ENCODE measurements around the gene DPYD.

DPYD gene

GRCh38 chr1:97936976-97937375 is 16.1 kb upstream of the DPYD start:
- Histone ChIP-seq H3K27me3 (ENCODE audit: insufficient read depth, low read length, poor library complexity, severe bottlenecking) (no peaks in the 10 kb centered on the region), H3K79me2 (ENCODE audit: insufficient read depth, low read length) (no peaks in the 10 kb centered on the region), H4K20me1 (ENCODE audit: insufficient read depth, low read length, poor library complexity, severe bottlenecking) (no peaks in the 10 kb centered on the region), H3K9ac (ENCODE audit: low read depth, low read length, poor library complexity, severe bottlenecking) (no peak overlapping the region), H3F3A (ENCODE audit: low read depth) (no peaks in the 10 kb centered on the region), H3K4me2 (ENCODE audit: low read depth, low read length, poor library complexity, severe bottlenecking) (no peak overlapping the region), H3K4me3 (ENCODE audit: low read length, poor library complexity, severe bottlenecking) (no peak overlapping the region), H2AFZ (ENCODE audit: low read length) (no peak overlapping the region), H3K9me2 (replicated peaks; ENCODE audit: low read depth, low read length) (no peaks in the 10 kb centered on the region), H3K4me1 (ENCODE audit: insufficient read depth, low read length, poor library complexity, severe bottlenecking) (peaks cover 22% of the 10 kb centered on the region), H3K36me3 (ENCODE audit: insufficient read depth, low read length) (no peaks in the 10 kb centered on the region), H3K9me3 (ENCODE audit: insufficient read depth, low read depth, low read length) (no peaks in the 10 kb centered on the region)
- TF ChIP-seq CTCF (conservative IDR thresholded peaks at IDR 0.05; ENCODE audit: low read length) = no peak
- TF ChIP-seq EZH2phosphoT487 (IDR thresholded peaks at IDR 0.05; ENCODE audit: borderline replicate concordance) = no peak

GRCh38 chr1:97934491-97934890 is 13.7 kb upstream of the DPYD start:
- no peaks in the 10 kb centered on the region; the same call in 1 of the 2 replicates for H3F3A ChIP-seq (ENCODE audit: low read depth)
- H4K20me1 ChIP-seq (ENCODE audit: insufficient read depth, low read length, poor library complexity, severe bottlenecking) = no peaks in the 10 kb centered on the region
- no peaks in the 10 kb centered on the region for H3K79me2 ChIP-seq (ENCODE audit: insufficient read depth, low read length)
- TF ChIP-seq CTCF (conservative IDR thresholded peaks at IDR 0.05; ENCODE audit: low read length) (no peak), EZH2phosphoT487 (IDR thresholded peaks at IDR 0.05; ENCODE audit: borderline replicate concordance) (no peak)
- no peak overlapping the region for H3K4me2 ChIP-seq (ENCODE audit: low read depth, low read length, poor library complexity, severe bottlenecking)
- H3K9me2 ChIP-seq (replicated peaks; ENCODE audit: low read depth, low read length) = no peaks in the 10 kb centered on the region
- H3K9me3 ChIP-seq (ENCODE audit: insufficient read depth, low read depth, low read length) = no peaks in the 10 kb centered on the region
- H3K4me3 ChIP-seq (ENCODE audit: low read length, poor library complexity, severe bottlenecking) = no peak overlapping the region
- no peaks in the 10 kb centered on the region for H3K27me3 ChIP-seq (ENCODE audit: insufficient read depth, low read length, poor library complexity, severe bottlenecking)
- no peak overlapping the region for H3K9ac ChIP-seq (ENCODE audit: low read depth, low read length, poor library complexity, severe bottlenecking)
- peaks cover 14% of the 10 kb centered on the region for H3K4me1 ChIP-seq (ENCODE audit: insufficient read depth, low read length, poor library complexity, severe bottlenecking)
- H2AFZ ChIP-seq (ENCODE audit: low read length) = no peak overlapping the region
- no peaks in the 10 kb centered on the region for H3K36me3 ChIP-seq (ENCODE audit: insufficient read depth, low read length)

- Histone ChIP-seq H3K27me3 (ENCODE audit: insufficient read depth, low read length, poor library complexity, severe bottlenecking) (no peaks in the 10 kb centered on the region), H3K4me3 (ENCODE audit: low read length, poor library complexity, severe bottlenecking) (no peak overlapping the region), H3K36me3 (ENCODE audit: insufficient read depth, low read length) (no peaks in the 10 kb centered on the region), H3K9ac (ENCODE audit: low read depth, low read length, poor library complexity, severe bottlenecking) (no peak overlapping the region), H3K4me2 (ENCODE audit: low read depth, low read length, poor library complexity, severe bottlenecking) (no peak overlapping the region), H3K79me2 (ENCODE audit: insufficient read depth, low read length) (no peaks in the 10 kb centered on the region), H3K9me2 (replicated peaks; ENCODE audit: low read depth, low read length) (no peaks in the 10 kb centered on the region), H3K4me1 (ENCODE audit: insufficient read depth, low read length, poor library complexity, severe bottlenecking) (peaks cover 21% of the 10 kb centered on the region), H4K20me1 (ENCODE audit: insufficient read depth, low read length, poor library complexity, severe bottlenecking) (no peaks in the 10 kb centered on the region), H3K9me3 (ENCODE audit: insufficient read depth, low read depth, low read length) (no peaks in the 10 kb centered on the region), H3F3A (ENCODE audit: low read depth) (no peaks in the 10 kb centered on the region; the same call in 1 of the 2 replicates), H2AFZ (ENCODE audit: low read length) (no peak overlapping the region)
- TF ChIP-seq EZH2phosphoT487 (IDR thresholded peaks at IDR 0.05; ENCODE audit: borderline replicate concordance) (no peak), CTCF (conservative IDR thresholded peaks at IDR 0.05; ENCODE audit: low read length) (no peak)
These were observed 9.3 kb upstream of the DPYD start for GRCh38 chr1:97929874-97930851.

Data from Loucy (cell line).